HepG2 (cell line): ENCODE results near the gene ZNF575. TPM values are rescaled to one million over a fixed set of nuclear protein-coding genes. Genes with fewer than 3 reads are reported as not detected.

Source experiments
- BRF2 ChIP-seq: sonication (generic); formaldehyde crosslinking; IDR thresholded peaks from 2 replicates; pipeline ENCODE4 v1.8.1; 2022; ENCODE audit warnings: mild to moderate bottlenecking, missing genetic modification reagents
- CBFB ChIP-seq: sonication (generic); formaldehyde crosslinking; IDR thresholded peaks from 2 replicates; pipeline ENCODE4 v1.4.0; 2020; ENCODE audit warnings: missing genetic modification reagents
- CBX2 ChIP-seq, 2 experiments: fragments of 200-600 bp in 1 of 2; sonication (generic); formaldehyde crosslinking in 1 of 2; IDR thresholded peaks; 2 replicates each; pipeline versions ENCODE4 v1.7.0 to v1.8.1; 2018 to 2022; ENCODE audit warnings: low read depth in 2 of 2, low read length in 1 of 2, mild to moderate bottlenecking in 1 of 2, missing genetic modification reagents in 1 of 2
- FUBP1 ChIP-seq: sonication (generic); formaldehyde crosslinking; IDR thresholded peaks from 2 replicates; pipeline ENCODE4 v1.5.1; 2020; ENCODE audit warnings: missing genetic modification reagents, mild to moderate bottlenecking, borderline replicate concordance
- GFI1 ChIP-seq: sonication (generic); formaldehyde crosslinking; IDR thresholded peaks from 2 replicates; pipeline ENCODE4 v1.5.0; 2020; ENCODE audit warnings: missing genetic modification reagents, mild to moderate bottlenecking, borderline replicate concordance
- MEF2D ChIP-seq: sonication (generic); formaldehyde crosslinking; IDR thresholded peaks from 2 replicates; pipeline ENCODE4 v1.5.1; 2020; ENCODE audit warnings: mild to moderate bottlenecking, missing genetic modification reagents
- MLLT10 ChIP-seq: sonication (generic); formaldehyde crosslinking; IDR thresholded peaks from 2 replicates; pipeline ENCODE4 v1.4.0; 2020; ENCODE audit warnings: missing genetic modification reagents
- RELA ChIP-seq: sonication (generic); formaldehyde crosslinking; IDR thresholded peaks from 2 replicates; pipeline ENCODE4 v1.4.0; 2020; ENCODE audit warnings: missing genetic modification reagents
- RNF219 ChIP-seq: sonication (generic); formaldehyde crosslinking; IDR thresholded peaks from 2 replicates; pipeline ENCODE4 v1.5.0; 2020; ENCODE audit warnings: mild to moderate bottlenecking, missing genetic modification reagents
- SALL2 ChIP-seq: sonication (generic); formaldehyde crosslinking; IDR thresholded peaks from 2 replicates; pipeline ENCODE4 v1.8.1; 2023; ENCODE audit warnings: mild to moderate bottlenecking, missing genetic modification reagents, inconsistent platforms
- SKI ChIP-seq: fragments of 450-650 bp; IDR thresholded peaks from one replicate; pipeline ENCODE4 v1.6.1; 2018; ENCODE audit warnings: mild to moderate bottlenecking; ENCODE audit not compliant: partially characterized antibody
- TERF1 ChIP-seq: sonication (generic); formaldehyde crosslinking; IDR thresholded peaks from 2 replicates; pipeline ENCODE4 v1.8.0; 2022; ENCODE audit warnings: mild to moderate bottlenecking, missing genetic modification reagents, moderate library complexity
- TRIM24 ChIP-seq: sonication (generic); formaldehyde crosslinking; IDR thresholded peaks from 2 replicates; pipeline ENCODE4 v1.8.0; 2022; ENCODE audit warnings: mild to moderate bottlenecking, missing genetic modification reagents
- ZNF138 ChIP-seq: sonication (generic); formaldehyde crosslinking; IDR thresholded peaks from 2 replicates; pipeline ENCODE4 v1.5.0; 2020; ENCODE audit warnings: mild to moderate bottlenecking, low read depth, missing genetic modification reagents
- ZNF260 ChIP-seq: sonication (generic); formaldehyde crosslinking; IDR thresholded peaks from 2 replicates; pipeline ENCODE4 v1.4.0; 2020; ENCODE audit warnings: missing genetic modification reagents, low read depth, mild to moderate bottlenecking, borderline replicate concordance
- ZNF276 ChIP-seq: sonication (generic); formaldehyde crosslinking; IDR thresholded peaks from 2 replicates; pipeline ENCODE4 v1.4.0; 2020; ENCODE audit warnings: mild to moderate bottlenecking, low read depth, missing genetic modification reagents
- ZNF343 ChIP-seq: sonication (generic); formaldehyde crosslinking; IDR thresholded peaks from 2 replicates; pipeline ENCODE4 v1.4.0; 2020; ENCODE audit warnings: mild to moderate bottlenecking, missing genetic modification reagents
- ZNF350 ChIP-seq: sonication (generic); formaldehyde crosslinking; IDR thresholded peaks from 2 replicates; pipeline ENCODE4 v1.4.0; 2020; ENCODE audit warnings: mild to moderate bottlenecking, low read depth, missing genetic modification reagents, borderline replicate concordance
- ZNF501 ChIP-seq: sonication (generic); formaldehyde crosslinking; IDR thresholded peaks from 2 replicates; pipeline ENCODE4 v1.5.1; 2020; ENCODE audit warnings: mild to moderate bottlenecking, moderate library complexity, missing genetic modification reagents
- polyA plus RNA-seq, 8 experiments: library from polyadenylated mRNA; depleted of rRNA in 3 of 8; stranded (reverse) in 7 of 8; unstranded in 1 of 8; fragments of >200 nt; fragmentation: Illumina TruSeq in 4 of 8; extraction: Trizol in 4 of 8; gene quantifications; 2 replicates each; pipeline versions ENCODE4 v1.2.1 to v1.2.3, GENCODE V29; 2011 to 2016; ENCODE audit warnings: low read depth in 4 of 8, missing spikeins in 1 of 8, mixed read lengths in 1 of 8; ENCODE audit not compliant: insufficient read depth in 1 of 8
- total RNA-seq, 5 experiments: library from RNA; depleted of rRNA; stranded (reverse); fragments of >200 nt; fragmentation: Illumina TruSeq; extraction: Trizol; gene quantifications; 2 replicates each; pipeline ENCODE4 v1.2.3, GENCODE V29; 2016; ENCODE audit warnings: low read depth in 1 of 5

The ZNF575 gene
- total and polyA plus RNA-seq, 2 of the 13 experiments (the other 11 are each of a cell fraction or from before 2014, with no cell fraction given), result 0.17 to 0.27 TPM

GRCh38 chr19:43526884-43527859 is 5.8 kb upstream of the ZNF575 start, which contains the start of gene ETHE1 (continued):
- no peak for TF ChIP-seq RNF219 (CRISPR knock-in tag)
- TF ChIP-seq GFI1 (CRISPR knock-in tag), result no peak
- peak; percentile 99 for TF ChIP-seq ZNF276 (CRISPR knock-in tag)
- peak; percentile 86 for TF ChIP-seq ZNF501 (CRISPR knock-in tag)
- TF ChIP-seq FUBP1 (CRISPR knock-in tag), result no peak; the same call in 1 of the 2 replicates
- peak; percentile 58 for TF ChIP-seq ZNF350 (CRISPR knock-in tag)
- TF ChIP-seq ZNF138 (CRISPR knock-in tag), result no peak
- no peak for TF ChIP-seq RELA (CRISPR knock-in tag)
- TF ChIP-seq ZNF343 (CRISPR knock-in tag), result 0 out of 2 replicates have a peak, but pooled peaks have one; percentile 45
- no peak for TF ChIP-seq TRIM24 (CRISPR knock-in tag)
- peak; percentile 72; the same call in 1 of the 2 replicates for TF ChIP-seq BRF2 (CRISPR knock-in tag)
- no peak for TF ChIP-seq MEF2D
- TF ChIP-seq MLLT10 (CRISPR knock-in tag), result no peak
- no peak for TF ChIP-seq ZNF260 (CRISPR knock-in tag)
- 0 out of 2 replicates have a peak, but pooled peaks have one; percentile 27 for TF ChIP-seq TERF1 (CRISPR knock-in tag)
- no peak for TF ChIP-seq CBX2 (IDR thresholded peaks at IDR 0.05; ENCODE audit: low read depth, low read length)
- no peak for TF ChIP-seq CBX2 (CRISPR knock-in tag; IDR thresholded peaks at IDR 0.05; ENCODE audit: low read depth)
- no peak for TF ChIP-seq SKI
- peak; percentile 55; the same call in 1 of the 2 replicates for TF ChIP-seq SALL2 (CRISPR knock-in tag)
- TF ChIP-seq CBFB (CRISPR knock-in tag), result no peak
